HG03066 (cell line): Measurements from ENCODE around the gene LIPK.
"Not testable (repeated sequence)": the region's sequence is repeated elsewhere in the genome, so short reads cannot be mapped to it uniquely, and the experiment has no call there.

Source experiments
- ATAC-seq: cut with Tn5 transposase; IDR thresholded peaks from one replicate; pipeline ENCODE4 v1.9.1; 2021; ENCODE audit warnings: low read depth; ENCODE audit not compliant: unreplicated experiment

Gene LIPK

GRCh38 chr10:88709361-88709760 is 3.3 kb downstream of the LIPK start:
- ATAC-seq: not testable (repeated sequence)

- no peak for ATAC-seq
Observed at GRCh38 chr10:88715517-88715916, 9.5 kb downstream of the LIPK start.

- no peak for ATAC-seq
Observed at GRCh38 chr10:88721392-88721791, 15.3 kb downstream of the LIPK start.

GRCh38 chr10:88725798-88726197 is 19.7 kb downstream of the LIPK start:
- ATAC-seq: no peak

GRCh38 chr10:88728107-88728763 is 22.2 kb downstream of the LIPK start:
- ATAC-seq: no peak

- ATAC-seq: no peak
Observed at GRCh38 chr10:88730864-88731263, 24.8 kb downstream of the LIPK start.

- no peak for ATAC-seq
Observed at GRCh38 chr10:88731296-88731695, 25.2 kb downstream of the LIPK start.

GRCh38 chr10:88733215-88733614 is 27.2 kb downstream of the LIPK start:
- ATAC-seq: no peak

- ATAC-seq: no peak
Observed at GRCh38 chr10:88735661-88736060, 29.6 kb downstream of the LIPK start.

GRCh38 chr10:88741921-88742320 is 35.9 kb downstream of the LIPK start:
- not testable (repeated sequence) for ATAC-seq

GRCh38 chr10:88742448-88742847 is 36.4 kb downstream of the LIPK start:
- no peak for ATAC-seq

- no peak for ATAC-seq
Observed at GRCh38 chr10:88744002-88744401, 38.0 kb downstream of the LIPK start.

GRCh38 chr10:88745633-88746032 is 39.6 kb downstream of the LIPK start:
- ATAC-seq: no peak

- no peak for ATAC-seq
Observed at GRCh38 chr10:88754287-88754686, 48.2 kb downstream of the LIPK start.

GRCh38 chr10:88755753-88756152 is 49.7 kb downstream of the LIPK start:
- ATAC-seq: peak; percentile 58

GRCh38 chr10:88756660-88757059 is 50.6 kb downstream of the LIPK start:
- ATAC-seq: no peak

- no peak for ATAC-seq
Observed at GRCh38 chr10:88759366-88760101, 53.5 kb downstream of the LIPK start, which contains the start of gene LIPN. LIPN (plus strand) TSS chr10:88760020; CDS start chr10:88761406, 1,386 bp downstream.

- no peak for ATAC-seq
Observed at GRCh38 chr10:88762906-88763305, 56.9 kb downstream of the LIPK start.

GRCh38 chr10:88763441-88763840 is 57.4 kb downstream of the LIPK start:
- ATAC-seq: no peak

- ATAC-seq: no peak
Observed at GRCh38 chr10:88764110-88764509, 58.1 kb downstream of the LIPK start.

GRCh38 chr10:88765816-88766215 is 59.8 kb downstream of the LIPK start:
- ATAC-seq: no peak

GRCh38 chr10:88769384-88769783 is 63.3 kb downstream of the LIPK start:
- no peak for ATAC-seq
